Measurements from ENCODE around the gene TJP1.
A peak's percentile ranks its signal among the peaks of the same experiment; 100 is the strongest.

TJP1 gene

GRCh38 chr15:29838352-29839010 lies 16.2 kb upstream of the TJP1 start:
- no peak for DNase-seq (ENCODE audit: low spot score)
- TF ChIP-seq CTCF (IDR thresholded peaks at IDR 0.05; ENCODE audit: extremely low read depth, missing control alignments): no peak

- no peak for DNase-seq (ENCODE audit: low spot score)
- TF ChIP-seq CTCF (IDR thresholded peaks at IDR 0.05; ENCODE audit: extremely low read depth, missing control alignments): no peak
These were observed 13.0 kb upstream of the TJP1 start for GRCh38 chr15:29835301-29835700.

- no peak for DNase-seq (ENCODE audit: low spot score)
- TF ChIP-seq CTCF (IDR thresholded peaks at IDR 0.05; ENCODE audit: extremely low read depth, missing control alignments): no peak
These were observed 10.4 kb upstream of the TJP1 start for GRCh38 chr15:29832709-29833108.

- no peak for TF ChIP-seq CTCF (IDR thresholded peaks at IDR 0.05; ENCODE audit: extremely low read depth, missing control alignments)
- peak; percentile 9 for DNase-seq (ENCODE audit: low spot score)
These were observed 4.9 kb upstream of the TJP1 start for GRCh38 chr15:29826908-29827820.

- no peak for DNase-seq (ENCODE audit: low spot score)
- TF ChIP-seq CTCF (IDR thresholded peaks at IDR 0.05; ENCODE audit: extremely low read depth, missing control alignments): no peak
These were observed 3.0 kb upstream of the TJP1 start for GRCh38 chr15:29825227-29825626.

- no peak for TF ChIP-seq CTCF (IDR thresholded peaks at IDR 0.05; ENCODE audit: extremely low read depth, missing control alignments)
- peak; percentile 11 for DNase-seq (ENCODE audit: low spot score)
These were observed 604 bp upstream of the TJP1 start for GRCh38 chr15:29822684-29823459.

Measured in GM20000 (cell line).